HCT116 (cell line): Measurements from ENCODE around the gene NCBP3.

Source experiments
- CTCF ChIP-seq, 3 experiments: fragments of 200-600 bp in 1 of 3; sonication (generic) in 1 of 3; IDR thresholded peaks in 2 of 3; conservative IDR thresholded peaks in 1 of 3; 2 replicates each; pipeline ENCODE4 v1.5.1; 2012 to 2017; ENCODE audit warnings: low read depth in 2 of 3, low read length in 2 of 3, antibody characterized with exemption in 1 of 3, borderline replicate concordance in 1 of 3, control low read depth in 1 of 3, mild to moderate bottlenecking in 1 of 3, mixed read lengths in 1 of 3, mixed run types in 1 of 3, moderate library complexity in 1 of 3; ENCODE audit not compliant: insufficient read depth in 1 of 3
- EZH2 ChIP-seq: fragments of 200-600 bp; sonication (generic); IDR thresholded peaks from 2 replicates; pipeline ENCODE4 v1.6.1; 2017; ENCODE audit warnings: antibody characterized with exemption, mixed run types
- EZH2phosphoT487 ChIP-seq: fragments of 200-600 bp; IDR thresholded peaks from 2 replicates; pipeline ENCODE4 v1.6.1; 2018; ENCODE audit warnings: antibody characterized with exemption, borderline replicate concordance
- POLR2A ChIP-seq: IDR thresholded peaks from 2 replicates; pipeline ENCODE4 v1.7.0; 2011; ENCODE audit warnings: borderline replicate concordance; ENCODE audit not compliant: insufficient read depth, insufficient read length; ENCODE audit errors: extremely low read depth
- RAD21 ChIP-seq: IDR thresholded peaks from 2 replicates; pipeline ENCODE4 v1.6.1; 2012; ENCODE audit warnings: low read depth, mild to moderate bottlenecking
- SIN3A ChIP-seq: IDR thresholded peaks from 2 replicates; pipeline ENCODE4 v1.6.1; 2012; ENCODE audit warnings: low read depth

GRCh38 chr17:3826191-3826590 is 19.9 kb downstream of the NCBP3 start:
- TF ChIP-seq EZH2 = no peak
- no peak for TF ChIP-seq CTCF (IDR thresholded peaks at IDR 0.05 in 2 of 3, conservative IDR thresholded peaks at IDR 0.05 in 1 of 3; ENCODE audit: borderline replicate concordance in 1 of 3, insufficient read depth in 1 of 3, low read depth in 2 of 3, low read length in 2 of 3)
- TF ChIP-seq RAD21 = no peak
- TF ChIP-seq EZH2phosphoT487 = no peak
- no peak for TF ChIP-seq SIN3A
- no peak for TF ChIP-seq POLR2A
